Stimulated activated memory B cell treated with anti-CD40 and anti-IgM and Interleukin-4, amounts not matched to agents 10 μg/mL and 1 μg/mL and 100 μg/mL, for 72 hours (primary cell): Measurements from ENCODE around the gene CARF.
"Not testable (repeated sequence)": the region's sequence is repeated elsewhere in the genome, so short reads cannot be mapped to it uniquely, and the experiment has no call there.

Experiments
- ATAC-seq: fragments of 150-1000 bp; cut with Tn5 transposase; 2 replicates; pipeline ENCODE4 v1.10.0; 2021
- H3K27ac Mint-ChIP-seq: one replicate; pipeline ENCODE4 v1.8.0; 2022; ENCODE audit warnings: mild to moderate bottlenecking, mixed read lengths
- H3K27me3 Mint-ChIP-seq: one replicate; pipeline ENCODE4 v1.8.0; 2022; ENCODE audit warnings: mixed read lengths
- H3K36me3 Mint-ChIP-seq: one replicate; pipeline ENCODE4 v1.8.0; 2022; ENCODE audit warnings: mixed read lengths
- H3K4me1 Mint-ChIP-seq: one replicate; pipeline ENCODE4 v1.8.0; 2022; ENCODE audit warnings: mixed read lengths
- H3K4me3 Mint-ChIP-seq: one replicate; pipeline ENCODE4 v1.8.0; 2022; ENCODE audit warnings: mild to moderate bottlenecking, moderate library complexity, mixed read lengths
- H3K9me3 Mint-ChIP-seq: one replicate; pipeline ENCODE4 v1.8.0; 2022; ENCODE audit warnings: mixed read lengths

Gene CARF

GRCh38 chr2:202965810-202966460, 53.9 kb downstream of the CARF start:
- Mint-ChIP-seq H3K27ac (no peak overlapping the region), H3K4me1 (no peaks in the 10 kb centered on the region), H3K4me3 (no peak overlapping the region), H3K36me3 (peaks cover 21% of the 10 kb centered on the region), H3K27me3 (no peaks in the 10 kb centered on the region), H3K9me3 (no peaks in the 10 kb centered on the region)
- no peak for ATAC-seq

- H3K9me3 Mint-ChIP-seq, H3K27ac Mint-ChIP-seq, ATAC-seq, H3K4me3 Mint-ChIP-seq, H3K27me3 Mint-ChIP-seq, H3K4me1 Mint-ChIP-seq: not testable (repeated sequence)
- peaks cover 30% of the 10 kb centered on the region for H3K36me3 Mint-ChIP-seq
Observed at GRCh38 chr2:202969404-202969803, 57.3 kb downstream of the CARF start.

- H3K36me3 Mint-ChIP-seq = peaks cover 45% of the 10 kb centered on the region
- H3K4me1 Mint-ChIP-seq = no peaks in the 10 kb centered on the region
- H3K4me3 Mint-ChIP-seq = no peak overlapping the region
- no peaks in the 10 kb centered on the region for H3K27me3 Mint-ChIP-seq
- no peak for ATAC-seq
- peak overlapping the region; percentile 39 for H3K27ac Mint-ChIP-seq
- H3K9me3 Mint-ChIP-seq = no peaks in the 10 kb centered on the region
Observed at GRCh38 chr2:202976809-202977208, 64.7 kb downstream of the CARF start.

GRCh38 chr2:202982779-202983491, 70.9 kb downstream of the CARF start:
- Mint-ChIP-seq H3K27ac (no peak overlapping the region), H3K36me3 (peaks cover 37% of the 10 kb centered on the region), H3K4me1 (no peaks in the 10 kb centered on the region), H3K4me3 (no peak overlapping the region), H3K9me3 (no peaks in the 10 kb centered on the region), H3K27me3 (no peaks in the 10 kb centered on the region)
- ATAC-seq = no peak

- H3K9me3 Mint-ChIP-seq = no peaks in the 10 kb centered on the region
- no peaks in the 10 kb centered on the region for H3K36me3 Mint-ChIP-seq
- no peaks in the 10 kb centered on the region for H3K4me1 Mint-ChIP-seq
- ATAC-seq = no peak
- H3K27me3 Mint-ChIP-seq = no peaks in the 10 kb centered on the region
- H3K4me3 Mint-ChIP-seq = no peak overlapping the region
- H3K27ac Mint-ChIP-seq = no peak overlapping the region
Observed at GRCh38 chr2:202989749-202990148, 77.7 kb downstream of the CARF start.

- H3K27ac Mint-ChIP-seq = no peak overlapping the region
- H3K4me1 Mint-ChIP-seq = no peaks in the 10 kb centered on the region
- H3K36me3 Mint-ChIP-seq = no peaks in the 10 kb centered on the region
- peaks cover 5% of the 10 kb centered on the region for H3K27me3 Mint-ChIP-seq
- ATAC-seq = no peak
- H3K4me3 Mint-ChIP-seq = no peak overlapping the region
- no peaks in the 10 kb centered on the region for H3K9me3 Mint-ChIP-seq
Observed at GRCh38 chr2:202990501-202990900, 78.4 kb downstream of the CARF start.

- ATAC-seq, H3K36me3 Mint-ChIP-seq, H3K4me1 Mint-ChIP-seq, H3K27ac Mint-ChIP-seq, H3K9me3 Mint-ChIP-seq, H3K4me3 Mint-ChIP-seq: not testable (repeated sequence)
- peaks cover 10% of the 10 kb centered on the region for H3K27me3 Mint-ChIP-seq
Observed at GRCh38 chr2:202997113-202997512, 85.0 kb downstream of the CARF start.

- no peaks in the 10 kb centered on the region for H3K9me3 Mint-ChIP-seq
- H3K27me3 Mint-ChIP-seq = peaks cover 9% of the 10 kb centered on the region
- no peak overlapping the region for H3K27ac Mint-ChIP-seq
- ATAC-seq = no peak
- no peaks in the 10 kb centered on the region for H3K4me1 Mint-ChIP-seq
- no peaks in the 10 kb centered on the region for H3K36me3 Mint-ChIP-seq
- no peak overlapping the region for H3K4me3 Mint-ChIP-seq
Observed at GRCh38 chr2:203002054-203002821, 90.2 kb downstream of the CARF start.

- no peak for ATAC-seq
- Mint-ChIP-seq H3K27ac (no peak overlapping the region), H3K4me3 (no peak overlapping the region)
Observed at GRCh38 chr2:203003716-203004115, 91.6 kb downstream of the CARF start.

GRCh38 chr2:203014456-203015199, 102.6 kb downstream of the CARF start, which contains the start of gene NBEAL1:
Gene NBEAL1, plus strand, starts transcription at chr2:203014875. Its CDS starts 1,510 bp downstream, at chr2:203016385.
- H3K27me3 Mint-ChIP-seq = no peaks in the 10 kb centered on the region
- H3K36me3 Mint-ChIP-seq = peaks cover 7% of the 10 kb centered on the region
- H3K4me3 Mint-ChIP-seq = peak within 1 kb of the TSS; percentile 98
- H3K27ac Mint-ChIP-seq = peak within 1 kb of the TSS; percentile 86
- H3K4me1 Mint-ChIP-seq = peaks cover 25% of the 10 kb centered on the region
- ATAC-seq = peak; percentile 99
- H3K9me3 Mint-ChIP-seq = no peaks in the 10 kb centered on the region

More at GRCh38 chr2:203003716-203004115, 91.6 kb downstream of the CARF start:
- no peaks in the 10 kb centered on the region for H3K4me1 Mint-ChIP-seq
- no peaks in the 10 kb centered on the region for H3K36me3 Mint-ChIP-seq
- H3K9me3 Mint-ChIP-seq = peaks cover 2% of the 10 kb centered on the region
- H3K27me3 Mint-ChIP-seq = peaks cover 9% of the 10 kb centered on the region

- ATAC-seq = no peak
- no peaks in the 10 kb centered on the region for H3K27me3 Mint-ChIP-seq
- H3K9me3 Mint-ChIP-seq = no peaks in the 10 kb centered on the region
- peaks cover 25% of the 10 kb centered on the region for H3K4me1 Mint-ChIP-seq
- H3K27ac Mint-ChIP-seq = no peak overlapping the region
- peaks cover 7% of the 10 kb centered on the region for H3K36me3 Mint-ChIP-seq
- no peak overlapping the region for H3K4me3 Mint-ChIP-seq
Observed at GRCh38 chr2:203016716-203017115, 104.6 kb downstream of the CARF start.

- Mint-ChIP-seq H3K36me3 (peaks cover 7% of the 10 kb centered on the region), H3K4me3 (peak overlapping the region; percentile 13), H3K4me1 (peaks cover 25% of the 10 kb centered on the region), H3K27me3 (no peaks in the 10 kb centered on the region), H3K27ac (no peak overlapping the region), H3K9me3 (no peaks in the 10 kb centered on the region)
- ATAC-seq = no peak
Observed at GRCh38 chr2:203018181-203018580, 106.1 kb downstream of the CARF start.

GRCh38 chr2:203019142-203019541, 107.1 kb downstream of the CARF start:
- Mint-ChIP-seq H3K4me1 (peaks cover 25% of the 10 kb centered on the region), H3K27me3 (no peaks in the 10 kb centered on the region), H3K27ac (no peak overlapping the region), H3K36me3 (peaks cover 13% of the 10 kb centered on the region), H3K4me3 (no peak overlapping the region), H3K9me3 (no peaks in the 10 kb centered on the region)
- ATAC-seq = no peak

GRCh38 chr2:203021991-203022390, 109.9 kb downstream of the CARF start:
- Mint-ChIP-seq H3K4me1 (peaks cover 19% of the 10 kb centered on the region), H3K27me3 (no peaks in the 10 kb centered on the region), H3K36me3 (peaks cover 13% of the 10 kb centered on the region), H3K4me3 (no peak overlapping the region), H3K27ac (no peak overlapping the region), H3K9me3 (no peaks in the 10 kb centered on the region)
- no peak for ATAC-seq

- Mint-ChIP-seq H3K27me3 (no peaks in the 10 kb centered on the region), H3K36me3 (peaks cover 13% of the 10 kb centered on the region), H3K4me3 (no peak overlapping the region), H3K27ac (no peak overlapping the region), H3K4me1 (peaks cover 19% of the 10 kb centered on the region), H3K9me3 (no peaks in the 10 kb centered on the region)
- ATAC-seq = no peak
Observed at GRCh38 chr2:203022751-203023150, 110.7 kb downstream of the CARF start.
